Measurements from ENCODE around the gene CENPC.

CENPC gene

DNA sequence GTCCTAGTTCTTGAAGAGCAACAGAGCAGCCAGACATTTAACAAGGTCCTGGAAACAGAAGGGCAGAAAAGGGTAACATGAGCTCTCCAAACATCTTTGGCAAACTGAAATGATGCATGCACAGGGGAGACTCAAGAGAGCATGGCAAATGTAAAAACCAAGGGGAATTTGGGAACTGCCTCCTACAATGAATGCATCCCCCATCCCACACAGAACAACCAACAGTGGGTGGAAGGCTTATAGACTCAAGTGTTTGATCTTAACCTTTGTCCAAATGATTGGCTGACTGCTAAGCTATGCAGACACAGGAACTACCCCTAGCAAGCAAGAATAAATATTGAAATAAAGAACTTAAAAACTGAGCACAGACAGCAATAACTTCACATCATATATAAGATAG lies 74.4 kb downstream of the CENPC start:
- no peak overlapping the region for H3K4me3 ChIP-seq (ENCODE audit: low read depth, low read length)
- no peak for TF ChIP-seq CTCF (IDR thresholded peaks at IDR 0.05; ENCODE audit: low read depth, low read length, missing control alignments)
- DNase-seq (ENCODE audit: low read depth): no peak

GRCh38 chr4:67468830-67469229 lies 76.5 kb downstream of the CENPC start:
- no peak for DNase-seq (ENCODE audit: low read depth)
- TF ChIP-seq CTCF (IDR thresholded peaks at IDR 0.05; ENCODE audit: low read depth, low read length, missing control alignments): no peak
- H3K4me3 ChIP-seq (ENCODE audit: low read depth, low read length): no peak overlapping the region

DNA sequence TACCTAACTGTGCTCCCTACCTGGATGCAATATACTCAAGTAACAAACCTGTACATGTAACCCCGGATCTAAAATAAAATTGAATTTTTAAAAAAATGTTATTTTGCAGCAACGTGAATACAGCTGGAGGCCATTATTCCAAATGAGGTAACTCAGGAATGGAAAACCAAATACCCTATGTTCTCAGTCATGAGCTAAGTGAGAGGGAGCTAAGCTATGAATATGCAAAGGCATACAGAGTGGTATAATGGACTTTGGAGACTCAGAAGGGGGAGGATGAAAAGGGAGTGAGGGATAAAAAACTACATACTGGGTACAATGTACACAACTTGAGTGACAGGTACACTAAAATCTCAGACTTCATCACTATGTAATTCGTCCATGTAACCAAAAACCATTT lies 78.6 kb downstream of the CENPC start:
- no peak for DNase-seq (ENCODE audit: low read depth)
- H3K4me3 ChIP-seq (ENCODE audit: low read depth, low read length): no peak overlapping the region
- no peak for TF ChIP-seq CTCF (IDR thresholded peaks at IDR 0.05; ENCODE audit: low read depth, low read length, missing control alignments)

GRCh38 chr4:67465763-67466052 lies 79.6 kb downstream of the CENPC start:
- H3K4me3 ChIP-seq (ENCODE audit: low read depth, low read length): no peak overlapping the region
- DNase-seq (ENCODE audit: low read depth): no peak
- TF ChIP-seq CTCF (IDR thresholded peaks at IDR 0.05; ENCODE audit: low read depth, low read length, missing control alignments): no peak

GRCh38 chr4:67465032-67465762 lies 80.1 kb downstream of the CENPC start:
- TF ChIP-seq CTCF (IDR thresholded peaks at IDR 0.05; ENCODE audit: low read depth, low read length, missing control alignments): no peak
- H3K4me3 ChIP-seq (ENCODE audit: low read depth, low read length): no peak overlapping the region
- no peak for DNase-seq (ENCODE audit: low read depth)

DNA sequence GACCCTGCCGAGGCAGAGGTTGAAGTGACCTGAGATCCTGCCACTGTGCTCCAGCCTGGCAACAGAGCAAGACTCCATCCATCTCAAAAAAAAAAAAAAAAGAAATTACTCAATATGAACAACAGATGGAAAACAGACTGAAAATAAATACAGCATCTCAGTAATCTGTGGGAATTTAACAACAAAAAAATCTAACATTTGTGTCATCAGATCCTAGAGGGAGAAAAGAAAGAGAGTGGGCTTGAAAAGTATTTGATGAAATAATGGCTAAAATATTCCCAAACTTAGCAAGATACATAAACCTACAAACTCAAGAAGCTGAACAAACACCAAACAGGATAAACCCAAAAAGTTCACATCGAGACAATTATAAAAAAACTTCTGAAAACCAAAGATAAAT lies 84.7 kb downstream of the CENPC start:
- no peak for DNase-seq (ENCODE audit: low read depth)
- no peak overlapping the region for H3K4me3 ChIP-seq (ENCODE audit: low read depth, low read length)
- TF ChIP-seq CTCF (IDR thresholded peaks at IDR 0.05; ENCODE audit: low read depth, low read length, missing control alignments): no peak

- no peak for TF ChIP-seq CTCF (IDR thresholded peaks at IDR 0.05; ENCODE audit: low read depth, low read length, missing control alignments)
- DNase-seq (ENCODE audit: low read depth): no peak
- H3K4me3 ChIP-seq (ENCODE audit: low read depth, low read length): no peak overlapping the region
These were observed 86.1 kb downstream of the CENPC start for GRCh38 chr4:67459164-67459563.
